GM18517 (cell line): ENCODE results near the gene ACBD4.
"Not testable (repeated sequence)": the region's sequence is repeated elsewhere in the genome, so short reads cannot be mapped to it uniquely, and the experiment has no call there.

Source experiments
- ATAC-seq: cut with Tn5 transposase; IDR thresholded peaks from one replicate; pipeline ENCODE4 v1.9.1; 2021; ENCODE audit warnings: mild to moderate bottlenecking, moderate library complexity; ENCODE audit not compliant: unreplicated experiment

The ACBD4 gene

DNA sequence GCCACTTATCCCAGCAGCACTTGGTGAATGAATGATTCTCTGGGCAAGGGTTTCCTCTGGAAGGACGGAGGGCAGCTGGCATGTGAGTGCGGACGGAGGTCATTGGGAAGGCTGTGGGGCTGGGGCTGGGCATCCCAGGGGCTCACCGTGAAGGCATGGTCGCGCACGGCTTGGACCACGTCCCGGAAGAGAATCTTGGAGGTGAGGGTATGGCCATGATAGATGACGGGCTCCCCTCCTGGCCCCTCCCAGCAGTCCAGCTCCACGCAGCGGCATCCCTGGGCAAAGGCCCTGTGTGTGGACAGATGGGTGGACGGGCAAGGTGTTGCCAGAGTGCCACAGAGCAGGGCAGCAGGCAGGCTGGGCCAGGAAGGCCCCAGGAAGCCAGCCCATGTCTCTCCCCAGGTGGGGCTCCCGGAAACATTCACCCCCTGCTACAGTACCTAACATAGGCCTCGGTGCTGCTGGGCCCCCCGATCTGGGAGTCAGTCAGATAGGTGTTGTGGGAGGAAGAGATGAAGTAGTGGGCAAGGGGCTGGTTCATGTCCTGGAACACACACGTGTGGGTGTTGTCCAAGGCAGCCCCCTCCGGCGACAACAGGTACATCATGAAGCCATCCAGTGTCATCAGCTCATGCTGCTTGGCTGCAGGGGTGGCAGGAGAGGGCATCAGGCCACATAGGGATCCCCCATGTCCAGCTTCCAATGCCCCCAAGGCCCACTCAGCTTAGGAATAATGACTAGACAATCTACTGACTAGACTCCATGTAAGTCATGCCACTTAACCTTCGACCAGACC is 17.4 kb upstream of the ACBD4 start:
- ATAC-seq: no peak

DNA sequence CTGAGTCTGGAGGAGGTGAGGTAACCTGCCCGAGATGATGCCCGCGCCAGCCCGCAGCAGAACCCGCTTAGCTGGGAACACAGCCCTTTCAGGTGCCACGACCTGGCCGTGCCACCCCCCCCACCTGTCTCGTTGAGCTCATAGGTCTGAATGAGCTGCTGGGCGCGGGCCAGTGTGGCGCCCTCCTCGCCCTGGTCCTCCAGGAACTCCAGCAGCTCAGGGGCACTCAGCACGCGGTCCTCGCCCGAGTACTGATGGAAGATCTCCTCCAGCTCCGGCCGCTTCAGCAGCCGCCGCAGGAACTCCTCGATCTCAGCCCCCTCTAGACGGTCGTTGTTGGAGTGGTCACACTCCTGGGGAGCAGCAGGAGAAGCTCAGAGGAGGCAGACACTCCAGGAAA is 16.8 kb upstream of the ACBD4 start:
- no peak for ATAC-seq

DNA sequence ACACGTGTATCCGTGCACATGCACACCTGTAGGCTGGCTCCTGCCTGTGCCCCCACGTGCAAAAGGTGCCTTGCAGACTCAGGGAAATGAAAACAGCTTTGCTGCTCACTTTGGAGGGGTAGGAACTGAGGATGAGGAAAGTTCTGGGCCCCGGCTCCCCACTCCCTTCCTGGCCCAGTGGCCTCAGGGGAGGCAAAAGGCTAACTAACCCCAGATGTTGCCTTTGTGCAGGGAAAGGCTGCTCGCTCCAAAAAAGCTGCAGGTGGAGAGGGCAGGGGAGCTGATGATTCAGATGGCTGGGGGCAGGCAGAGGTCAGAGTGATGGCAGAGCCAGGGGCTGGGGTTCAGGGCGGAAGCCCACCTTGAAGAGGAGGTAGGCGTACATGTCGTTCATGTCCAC is 15.5 kb upstream of the ACBD4 start:
- ATAC-seq: no peak

DNA sequence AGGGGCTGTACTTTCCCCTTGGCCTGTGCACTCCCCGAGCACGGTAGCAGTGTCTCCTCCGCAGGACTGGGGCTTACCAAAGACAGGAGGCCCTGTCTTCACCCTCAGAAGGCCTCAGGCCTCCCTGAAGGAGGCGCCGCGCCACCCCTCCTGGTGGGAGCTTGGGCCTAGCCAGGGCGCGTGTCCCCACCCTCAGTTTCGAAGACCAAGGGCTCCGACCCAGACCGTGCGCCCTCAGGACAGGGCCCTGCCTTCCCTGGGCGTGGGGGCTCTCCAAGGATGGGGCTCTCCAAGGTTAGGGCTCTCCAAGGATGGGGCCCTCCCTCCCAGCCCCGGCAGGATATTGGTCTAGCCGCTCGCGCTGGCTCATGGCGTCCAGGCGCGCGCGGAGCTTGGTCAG is 14.9 kb upstream of the ACBD4 start:
- no peak for ATAC-seq

DNA sequence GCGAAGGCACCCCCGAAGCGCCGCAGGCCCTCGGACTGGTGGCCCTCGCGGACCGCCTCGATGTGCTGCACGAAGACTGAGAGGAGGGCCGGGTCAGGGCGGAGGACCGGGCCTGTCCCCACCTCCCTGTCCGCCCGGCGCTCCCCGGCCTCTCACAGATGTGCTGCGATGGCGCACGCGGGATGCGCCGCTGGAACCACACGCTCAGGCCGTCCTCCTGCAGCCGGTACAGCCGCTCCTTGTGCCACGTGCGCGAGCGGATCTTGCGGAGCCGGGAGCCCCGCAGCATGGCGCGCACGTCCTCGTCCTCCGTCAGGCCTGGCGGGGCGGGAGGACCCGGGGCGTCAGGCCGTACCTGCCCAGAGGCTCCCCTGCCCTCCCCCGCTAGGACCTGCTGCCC is 14.4 kb upstream of the ACBD4 start:
- ATAC-seq: no peak

DNA sequence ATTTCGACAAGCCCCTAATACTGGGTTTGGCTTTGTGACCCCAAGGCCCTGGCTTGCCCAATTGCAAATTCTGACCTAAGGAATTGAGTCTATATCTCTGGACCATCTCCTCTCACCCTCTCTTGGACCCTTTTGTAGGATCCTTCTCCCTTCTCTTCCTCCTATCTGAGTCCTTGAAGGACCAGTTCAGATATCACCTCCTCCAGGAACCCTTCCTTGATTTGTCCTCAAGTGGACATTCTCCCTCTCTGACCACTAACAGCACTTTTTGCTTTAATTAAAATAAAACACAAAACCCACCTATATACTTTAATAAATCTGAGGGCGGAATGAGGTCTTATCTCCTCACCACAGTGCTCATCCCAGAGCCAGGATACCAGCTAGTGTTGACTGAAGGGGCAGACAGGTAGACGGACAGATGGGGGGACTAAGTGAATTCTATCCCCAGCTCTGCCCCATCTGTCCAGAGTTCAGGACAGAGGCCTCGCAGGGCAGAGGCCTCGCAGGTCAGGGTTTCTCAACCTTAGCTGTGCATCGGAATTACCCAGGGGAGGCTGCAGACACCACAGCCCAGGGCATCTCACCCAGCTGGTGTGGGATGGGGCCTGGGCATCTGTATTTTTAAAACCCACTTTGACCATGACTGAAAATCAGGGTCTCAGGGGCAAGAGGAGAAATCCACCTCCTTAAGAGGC is 12.3 kb upstream of the ACBD4 start:
- no peak for ATAC-seq

DNA sequence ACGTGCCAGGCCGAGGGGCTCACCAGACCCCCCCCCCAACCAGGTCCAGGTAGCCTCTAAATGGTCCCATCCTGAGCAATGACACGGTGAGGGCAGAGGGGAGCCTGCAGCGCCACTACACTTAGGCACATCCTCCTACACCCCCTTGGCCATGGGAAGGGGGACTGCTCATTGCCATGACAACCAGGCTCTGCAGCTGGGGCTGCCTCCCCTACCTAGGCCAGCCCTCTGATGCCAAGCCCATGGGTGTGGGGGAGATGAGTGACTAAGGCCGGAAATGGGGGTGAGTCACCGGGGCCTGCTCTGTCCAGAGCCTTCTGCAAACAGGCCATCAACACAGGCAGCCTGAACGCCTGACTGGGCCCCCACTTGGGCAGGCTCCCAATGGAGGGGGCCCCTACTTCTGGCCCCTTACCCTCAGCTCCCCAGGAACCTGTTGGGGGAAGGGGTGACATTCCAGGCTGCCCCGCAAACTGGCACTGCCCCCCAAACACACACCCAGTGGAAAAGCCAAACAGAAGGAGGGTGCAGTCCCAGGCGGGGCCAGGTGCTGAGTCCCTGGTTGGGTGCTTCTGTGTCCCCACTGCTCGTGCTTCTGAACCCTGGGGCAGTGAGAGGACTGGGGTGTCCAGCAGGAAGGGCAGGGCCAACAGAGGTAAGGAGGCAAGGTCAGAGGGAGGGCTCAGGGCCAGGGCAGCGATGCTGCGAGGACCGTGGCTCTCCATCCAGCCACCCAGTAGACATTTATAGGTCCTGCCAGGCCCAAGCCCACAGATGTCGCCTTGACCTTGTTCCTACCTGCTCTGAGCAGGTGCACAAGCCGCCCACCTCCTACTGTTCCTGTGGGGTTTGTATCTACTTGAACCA is 11.3 kb upstream of the ACBD4 start:
- no peak for ATAC-seq

DNA sequence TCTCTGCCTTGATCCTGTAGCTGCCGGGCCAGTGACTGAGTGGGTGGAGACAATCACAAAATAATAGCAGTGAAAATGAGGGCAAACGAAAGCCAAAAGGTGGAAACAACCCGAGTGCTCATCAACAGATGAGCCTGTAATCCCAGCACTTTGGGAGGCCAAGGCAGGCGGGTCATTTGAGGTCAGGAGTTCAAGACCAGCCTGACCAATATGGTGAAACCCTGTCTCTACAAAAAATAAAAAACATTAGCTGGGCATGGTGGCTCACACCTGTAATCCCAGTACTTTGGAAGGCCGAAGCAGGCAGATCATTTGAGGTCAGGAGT is 10.7 kb upstream of the ACBD4 start:
- ATAC-seq: not testable (repeated sequence)

DNA sequence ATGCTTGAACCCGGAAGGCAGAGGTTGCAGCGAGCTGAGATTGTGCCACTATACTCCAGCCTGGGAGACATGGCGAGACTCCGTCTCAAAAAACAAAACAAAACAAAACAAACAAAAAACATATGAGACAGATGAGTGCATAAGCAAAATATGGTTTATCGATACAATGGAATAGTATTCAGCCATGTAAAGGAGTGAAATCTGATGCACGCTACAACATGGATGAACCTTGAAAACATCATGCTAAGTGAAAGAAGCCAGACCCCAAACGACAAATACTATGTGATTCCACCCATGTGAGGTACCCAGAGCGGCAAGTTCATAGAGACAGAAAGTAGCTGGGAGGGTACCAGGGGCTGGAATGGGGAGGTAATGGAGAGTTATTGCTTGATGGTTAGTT is 10.0 kb upstream of the ACBD4 start:
- ATAC-seq: no peak

DNA sequence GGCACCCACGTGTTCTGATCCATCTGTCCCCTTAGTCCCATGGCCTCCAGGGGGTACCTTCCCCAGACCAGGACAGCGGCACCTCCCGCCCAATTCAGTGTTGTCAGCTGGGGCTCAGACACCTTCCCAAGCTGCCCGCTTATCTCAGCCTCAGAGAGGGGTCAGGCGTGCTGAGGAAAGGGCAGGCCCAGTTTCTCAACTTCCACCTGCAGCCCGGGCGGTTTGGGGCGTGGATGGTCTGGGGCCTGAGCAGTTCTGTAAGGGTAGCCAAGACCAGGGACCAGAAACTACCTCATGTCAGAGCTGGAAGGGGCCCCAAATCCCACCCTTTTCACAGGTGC is 8.3 kb upstream of the ACBD4 start:
- ATAC-seq: no peak

DNA sequence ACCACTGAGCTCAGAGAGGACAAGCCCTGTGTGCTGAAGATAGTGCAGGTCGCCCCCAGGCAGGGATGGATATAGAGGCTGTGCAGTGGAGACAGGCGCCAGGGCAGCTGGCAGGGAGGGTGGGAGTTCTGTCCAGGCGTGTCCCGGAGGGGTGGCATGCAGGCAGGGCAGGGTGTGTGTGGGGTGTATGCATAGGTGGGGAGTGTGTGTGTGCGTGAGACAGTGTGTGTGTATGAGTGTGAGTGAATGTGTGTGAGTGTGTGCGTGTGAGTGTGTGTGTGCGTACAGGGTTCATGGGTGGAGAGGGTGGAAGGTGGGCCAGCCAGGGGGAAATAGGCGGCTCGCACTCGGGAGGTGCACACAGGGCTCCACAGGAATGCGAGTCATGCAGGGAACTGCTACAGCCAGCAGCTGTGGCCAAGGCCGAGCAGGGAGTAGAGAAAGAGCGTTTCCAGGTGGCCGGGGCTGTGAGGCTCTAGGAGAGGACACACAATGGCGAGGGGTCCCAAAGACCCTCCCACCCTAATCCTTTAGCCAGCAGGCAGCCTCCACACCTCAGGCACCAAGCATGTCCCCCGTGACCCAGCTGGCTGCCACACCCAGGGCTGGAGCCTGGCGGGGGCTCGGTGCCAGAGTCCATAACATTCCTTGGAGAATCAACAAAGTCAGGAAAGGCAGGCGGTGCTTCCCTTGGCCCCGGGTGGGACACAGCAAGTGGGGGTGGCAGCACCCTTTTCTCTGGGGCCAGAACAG is 7.8 kb upstream of the ACBD4 start:
- no peak for ATAC-seq

DNA sequence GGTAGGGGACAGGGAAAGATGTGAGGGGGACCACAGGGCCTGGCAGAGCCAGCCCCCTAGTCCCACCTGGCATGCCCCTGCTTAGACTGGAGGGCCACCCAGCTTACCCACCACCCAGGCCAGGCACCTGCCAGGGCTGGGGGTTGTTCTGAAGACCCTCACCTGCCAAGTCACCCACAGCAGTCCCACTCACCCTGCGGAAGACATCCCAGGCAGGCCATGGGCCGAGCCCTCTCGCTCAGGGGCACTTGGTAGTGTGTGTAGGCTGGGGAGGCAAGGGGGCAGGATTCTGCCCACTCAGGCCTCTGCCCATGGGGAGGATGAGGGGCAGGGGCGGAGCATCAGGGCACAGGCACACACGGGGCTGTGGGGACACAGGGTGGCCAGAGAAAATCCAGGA is 7.2 kb upstream of the ACBD4 start:
- ATAC-seq: no peak

DNA sequence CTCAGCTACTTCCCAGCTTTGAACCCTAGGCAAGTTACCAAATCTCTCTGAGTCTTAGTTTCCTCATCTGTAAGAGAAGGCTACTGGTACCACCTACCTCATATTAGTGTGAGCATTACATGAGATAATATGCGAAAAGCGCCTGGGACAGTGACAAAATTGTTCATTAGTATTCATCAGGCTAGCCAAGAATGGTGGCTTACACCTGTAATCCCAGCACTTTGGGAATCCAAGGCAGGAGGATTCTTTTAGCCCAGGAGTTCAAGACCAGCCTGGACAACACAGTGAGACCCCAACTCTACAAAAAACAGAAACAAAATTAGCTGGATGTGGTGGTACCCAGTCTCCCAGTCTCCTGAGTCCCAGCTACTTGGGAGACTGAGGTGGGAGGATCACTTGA is 6.5 kb upstream of the ACBD4 start:
- ATAC-seq: no peak

DNA sequence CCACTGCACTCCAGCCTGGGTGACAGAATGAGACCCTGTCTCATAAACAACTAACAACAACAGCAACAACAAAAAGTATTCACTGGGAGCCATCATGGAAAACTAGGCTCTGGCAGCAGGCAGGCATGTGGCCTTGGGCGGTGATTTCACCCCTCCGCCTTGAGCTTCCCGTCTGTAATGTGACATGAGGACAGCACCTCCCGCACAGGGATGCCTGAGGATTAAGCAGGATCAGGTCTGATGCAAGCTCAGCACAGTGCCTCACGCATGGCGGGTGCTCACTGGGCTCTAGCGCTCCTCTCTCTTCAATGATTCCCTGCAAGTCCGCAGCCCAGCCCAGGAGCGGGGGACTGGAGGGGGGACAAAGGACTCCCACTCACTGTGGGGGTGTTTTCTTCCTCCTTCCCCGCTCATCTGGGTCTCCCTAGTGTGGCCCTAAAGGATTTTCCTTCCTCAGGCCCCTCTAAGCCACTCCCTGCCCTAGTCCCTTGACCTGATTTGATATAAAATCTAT is 6.0 kb upstream of the ACBD4 start:
- no peak for ATAC-seq

DNA sequence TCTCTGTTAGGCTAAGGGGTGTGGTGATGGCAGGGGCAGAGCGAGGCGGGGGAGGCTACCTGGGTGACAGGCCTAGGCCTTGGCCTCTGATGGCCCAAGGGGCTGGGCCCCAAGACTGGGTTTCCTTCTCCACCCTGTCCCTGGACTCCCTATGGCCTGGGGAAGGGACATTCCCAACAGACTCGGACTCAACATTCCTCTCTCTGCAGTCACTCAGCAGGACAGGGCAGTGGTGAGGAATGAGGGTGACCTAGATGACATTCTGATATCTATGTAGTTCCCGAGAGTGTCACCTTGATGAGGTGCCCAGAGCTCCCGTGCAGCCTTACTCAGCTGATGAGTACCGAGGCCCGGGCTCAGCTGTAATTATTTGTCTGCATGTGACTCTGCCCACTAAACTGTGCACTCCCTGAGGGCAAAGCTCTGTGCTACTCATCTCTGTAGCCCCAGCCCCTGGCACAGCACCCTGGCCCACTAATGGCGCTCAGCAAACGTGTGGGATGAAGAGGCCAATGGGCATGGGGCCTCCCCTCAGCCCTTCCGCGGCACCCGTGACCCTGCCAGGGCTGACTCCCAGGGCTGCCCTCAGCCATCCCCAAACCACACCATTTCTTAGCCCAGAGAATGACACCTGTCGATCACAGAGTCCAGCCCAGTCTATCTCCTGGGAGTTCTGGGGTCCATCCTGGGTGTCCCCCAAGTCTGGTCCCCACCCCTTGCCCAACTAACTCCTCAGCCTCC is 5.4 kb upstream of the ACBD4 start:
- ATAC-seq: no peak

DNA sequence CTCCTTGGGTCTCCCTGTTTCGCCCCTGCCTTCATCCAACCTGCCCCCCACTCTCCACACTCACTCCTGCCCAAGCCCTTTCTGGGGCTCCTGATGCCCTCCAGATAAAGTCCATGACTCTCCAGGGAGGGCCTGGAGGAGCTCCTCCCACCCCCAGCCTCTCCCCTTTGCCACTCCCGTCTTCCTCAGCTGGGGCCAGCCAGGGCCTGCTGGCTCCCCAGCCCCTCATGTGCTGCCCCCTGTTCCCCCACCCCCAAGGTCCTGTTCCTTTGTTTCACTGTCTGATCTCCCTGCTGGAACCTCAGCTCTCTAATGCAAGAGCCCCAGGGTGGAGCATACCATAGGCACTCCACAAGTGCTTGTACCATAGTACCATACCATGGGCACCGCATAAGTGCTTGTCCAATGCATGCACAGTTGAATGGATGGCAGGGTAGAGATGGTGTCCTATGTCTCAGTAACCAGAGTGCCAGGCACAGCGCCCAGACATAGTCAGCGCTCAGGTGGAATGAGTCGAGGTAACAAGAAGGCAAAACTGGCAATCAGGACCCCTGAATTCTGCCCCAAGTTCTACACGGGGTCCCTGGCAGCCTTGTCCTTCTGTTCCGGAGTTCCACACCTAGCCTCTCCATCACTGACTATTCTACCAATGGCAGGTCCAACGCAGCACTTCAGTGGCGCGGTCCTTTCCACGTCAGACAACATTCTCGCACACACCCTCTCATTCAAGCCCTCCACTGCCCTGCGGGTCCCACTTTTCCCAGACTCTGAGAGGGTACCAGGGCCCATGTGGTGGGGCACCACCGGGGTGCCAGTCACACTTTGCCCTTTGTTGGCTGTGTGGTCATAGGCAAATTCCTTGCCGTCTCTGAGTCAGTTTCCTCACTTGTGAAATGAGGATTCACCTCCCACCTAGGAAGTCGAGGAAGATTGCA is 4.5 kb upstream of the ACBD4 start:
- no peak for ATAC-seq

DNA sequence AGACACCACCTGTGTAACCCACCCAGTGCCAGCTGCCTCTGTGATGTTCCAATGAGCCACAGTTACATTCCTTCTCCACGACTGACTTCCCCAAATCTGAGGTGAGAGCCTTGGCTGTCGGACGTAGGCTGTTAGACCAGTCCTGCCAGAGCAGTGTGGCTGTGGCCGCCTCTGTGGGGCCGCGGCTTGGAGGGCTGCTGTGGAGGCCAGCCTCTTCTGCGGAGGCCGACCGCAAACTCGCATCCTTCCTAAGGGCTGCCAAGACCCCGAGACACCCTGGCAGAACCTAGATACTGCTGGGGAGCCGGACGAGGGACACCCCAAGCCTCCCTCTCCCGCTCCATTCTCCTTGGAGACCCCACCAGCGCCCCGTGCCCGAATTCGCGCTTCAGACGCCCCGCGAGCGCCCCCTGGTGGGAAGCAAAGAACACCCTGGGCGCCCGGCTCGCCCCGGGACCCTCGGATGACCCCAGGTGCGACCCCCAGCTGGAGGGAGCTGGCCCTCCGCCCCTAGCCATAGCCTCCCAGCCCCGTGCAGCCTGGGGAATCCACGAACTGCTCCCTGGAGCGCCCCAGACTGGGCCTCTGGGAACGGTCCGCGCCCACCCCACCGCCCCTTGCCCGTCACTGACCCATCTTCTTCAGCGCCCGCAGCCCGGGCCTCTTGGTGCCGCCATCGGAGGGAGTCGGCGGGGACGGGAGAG is 3.7 kb upstream of the ACBD4 start:
- ATAC-seq: no peak

DNA sequence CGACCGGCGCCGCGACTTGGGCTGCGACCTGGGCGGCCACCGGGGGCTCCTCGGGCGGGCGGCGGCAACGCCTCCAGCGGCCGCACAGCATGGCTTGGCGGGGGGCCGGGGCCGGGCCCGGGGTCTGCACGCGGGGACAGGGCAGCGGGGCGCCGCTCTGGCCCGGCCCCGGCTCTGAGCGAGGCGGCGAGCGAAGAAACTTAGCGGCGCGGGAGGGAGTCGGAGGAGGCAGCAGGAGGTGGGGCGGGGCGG is 3.2 kb upstream of the ACBD4 start, which contains the start of gene PLCD3:
Gene PLCD3, minus strand, starts transcription at position 196 of the 252 bp plus-strand sequence. Its CDS starts 105 bp downstream, at position 91.
- ATAC-seq: no peak
